Prostate gland (tissue), 2 donors: ENCODE results near the gene RNF187.

Experiments
- POLR2A ChIP-seq: fragments of 450-650 bp; IDR thresholded peaks from one replicate; pipeline ENCODE4 v1.6.1; 2016; ENCODE audit warnings: antibody characterized with exemption, mild to moderate bottlenecking
- POLR2AphosphoS5 ChIP-seq: sonication (generic); formaldehyde crosslinking; IDR thresholded peaks from one replicate; pipeline ENCODE4 v1.6.1; 2017; ENCODE audit warnings: antibody characterized with exemption
- TF ChIP-seq, protein P1 (sequence below), 4 experiments: fragments of 200-600 bp in 2 of 4; fragments of 450-650 bp in 2 of 4; sonication (generic) in 2 of 4; IDR thresholded peaks; 1 replicate in 3 of 4; 2 replicates in 1 of 4; pipeline ENCODE4 v1.5.1; 2016 to 2019; ENCODE audit warnings: antibody characterized with exemption in 4 of 4, mild to moderate bottlenecking in 2 of 4, moderate library complexity in 2 of 4

DNA sequence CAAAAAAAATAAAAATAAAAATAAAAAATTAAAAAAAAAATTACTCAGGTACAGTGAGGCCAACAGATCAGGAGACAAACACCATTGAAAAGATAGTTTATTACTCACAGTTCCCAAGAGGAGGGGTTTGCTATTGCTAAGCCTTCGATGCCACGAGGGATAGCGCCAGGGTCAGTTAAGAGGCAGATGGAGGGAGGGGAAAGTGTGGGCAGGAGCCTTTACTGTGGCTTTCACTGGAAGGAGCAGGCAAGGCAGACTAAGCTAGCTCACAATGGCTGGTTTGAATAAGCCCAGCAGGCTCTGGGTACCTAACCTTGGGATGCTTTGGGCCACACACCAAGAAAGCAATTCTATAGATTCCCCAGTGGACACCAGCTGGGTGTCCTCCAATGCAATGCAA lies 12.7 kb upstream of the RNF187 start:
- TF ChIP-seq, protein P1, sequence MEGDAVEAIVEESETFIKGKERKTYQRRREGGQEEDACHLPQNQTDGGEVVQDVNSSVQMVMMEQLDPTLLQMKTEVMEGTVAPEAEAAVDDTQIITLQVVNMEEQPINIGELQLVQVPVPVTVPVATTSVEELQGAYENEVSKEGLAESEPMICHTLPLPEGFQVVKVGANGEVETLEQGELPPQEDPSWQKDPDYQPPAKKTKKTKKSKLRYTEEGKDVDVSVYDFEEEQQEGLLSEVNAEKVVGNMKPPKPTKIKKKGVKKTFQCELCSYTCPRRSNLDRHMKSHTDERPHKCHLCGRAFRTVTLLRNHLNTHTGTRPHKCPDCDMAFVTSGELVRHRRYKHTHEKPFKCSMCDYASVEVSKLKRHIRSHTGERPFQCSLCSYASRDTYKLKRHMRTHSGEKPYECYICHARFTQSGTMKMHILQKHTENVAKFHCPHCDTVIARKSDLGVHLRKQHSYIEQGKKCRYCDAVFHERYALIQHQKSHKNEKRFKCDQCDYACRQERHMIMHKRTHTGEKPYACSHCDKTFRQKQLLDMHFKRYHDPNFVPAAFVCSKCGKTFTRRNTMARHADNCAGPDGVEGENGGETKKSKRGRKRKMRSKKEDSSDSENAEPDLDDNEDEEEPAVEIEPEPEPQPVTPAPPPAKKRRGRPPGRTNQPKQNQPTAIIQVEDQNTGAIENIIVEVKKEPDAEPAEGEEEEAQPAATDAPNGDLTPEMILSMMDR (IDR thresholded peaks at IDR 0.05) = no peak
- TF ChIP-seq POLR2A (no peak), POLR2AphosphoS5 (no peak)
